PC-9 (cell line): ENCODE data around the gene CUTA. TPM values are rescaled to one million over a fixed set of nuclear protein-coding genes. Genes with fewer than 3 reads are reported as not detected.

ENCODE experiments used
- BruUV-seq: library from RNA; stranded (reverse); fragments of 400-500 nt; replicated peaks from 2 replicates; lab custom pipeline; 2021; lab: Mats Ljungman, UMichigan
- CTCF ChIA-PET: fragments of 300-600 bp; sonication (Branson Sonifier 250); formaldehyde crosslinking; loops from one replicate; lab custom pipeline; 2022; ENCODE audit warnings: antibody characterized with exemption; lab: Charles Lee
- POLR2A ChIA-PET: fragments of 300-600 bp; sonication (Branson Sonifier 250); formaldehyde crosslinking; loops from one replicate; lab custom pipeline; 2022; ENCODE audit warnings: antibody characterized with exemption; ENCODE audit not compliant: unreplicated experiment; lab: Charles Lee
- DNase-seq, 2 experiments: peaks; one replicate each; pipeline versions ENCODE4 v3.0.0 to v3.0.0-alpha.2; 2015 to 2022; ENCODE audit warnings: mixed read lengths in 1 of 2
- H2AFZ ChIP-seq: fragments of 200-600 bp; sonication (generic); 2 replicates; pipeline ENCODE4 v1.8.1; 2017; ENCODE audit warnings: antibody characterized with exemption
- H3F3A ChIP-seq: fragments of 200-600 bp; sonication (generic); 2 replicates; pipeline ENCODE4 v1.8.1; 2017; ENCODE audit warnings: antibody characterized with exemption, mild to moderate bottlenecking, low read depth; ENCODE audit not compliant: insufficient read depth
- H3K27ac ChIP-seq: fragments of 200-600 bp; sonication (generic); 2 replicates; pipeline ENCODE4 v1.6.1; 2016; ENCODE audit warnings: mixed run types
- H3K27me3 ChIP-seq: fragments of 200-600 bp; sonication (generic); 2 replicates; pipeline ENCODE4 v1.6.1; 2016; ENCODE audit warnings: low read depth, mixed run types; ENCODE audit not compliant: insufficient read depth
- H3K36me3 ChIP-seq: fragments of 200-600 bp; sonication (generic); 2 replicates; pipeline ENCODE4 v1.6.1; 2016; ENCODE audit warnings: low read depth, mixed run types
- H3K4me1 ChIP-seq: fragments of 200-600 bp; sonication (generic); replicated peaks from 2 replicates; pipeline ENCODE4 v1.6.1; 2016; ENCODE audit warnings: mixed run types; ENCODE audit not compliant: insufficient read depth
- H3K4me2 ChIP-seq: fragments of 200-600 bp; sonication (generic); 2 replicates; pipeline ENCODE4 v1.6.1; 2017; ENCODE audit warnings: mixed run types
- H3K4me3 ChIP-seq: fragments of 200-600 bp; sonication (generic); 2 replicates; pipeline ENCODE4 v1.6.1; 2016; ENCODE audit warnings: mixed run types
- H3K79me2 ChIP-seq: fragments of 200-600 bp; sonication (generic); 2 replicates; pipeline ENCODE4 v1.6.1; 2017; ENCODE audit warnings: low read depth, mixed run types
- H3K9me2 ChIP-seq: fragments of 200-600 bp; sonication (generic); 2 replicates; pipeline ENCODE4 v1.8.1; 2017; ENCODE audit warnings: mild to moderate bottlenecking; ENCODE audit not compliant: insufficient read depth
- H3K9me3 ChIP-seq: fragments of 200-600 bp; sonication (generic); 2 replicates; pipeline ENCODE4 v1.8.1; 2016; ENCODE audit warnings: low read depth; ENCODE audit not compliant: insufficient read depth
- H4K20me1 ChIP-seq: fragments of 200-600 bp; sonication (generic); 2 replicates; pipeline ENCODE4 v1.8.1; 2017; ENCODE audit not compliant: insufficient read depth
- CTCF ChIP-seq: fragments of 200-600 bp; sonication (generic); conservative IDR thresholded peaks from 2 replicates; pipeline ENCODE4 v1.6.1; 2017; ENCODE audit warnings: mixed run types, antibody characterized with exemption, mild to moderate bottlenecking, moderate library complexity
- EZH2 ChIP-seq: fragments of 200-600 bp; sonication (generic); IDR thresholded peaks from 2 replicates; pipeline ENCODE4 v1.8.0; 2017; ENCODE audit warnings: antibody characterized with exemption, low read depth
- intact Hi-C: fragments of 100-400 bp; cut with micrococcal nuclease; formaldehyde crosslinking; loops from one replicate; pipeline ENCODE4 v1.10.0; 2022; ENCODE audit not compliant: unreplicated experiment
- total RNA-seq: library from RNA; stranded (reverse); gene quantifications from 2 replicates; pipeline ENCODE4 v1.2.3, GENCODE V29; 2021

The CUTA gene
- total RNA-seq, 1 experiment from 2014 or later = 213 TPM

- BruUV-seq = no TSS peak
- ChIA-PET POLR2A (no interaction called here), CTCF (no interaction called here)
- Histone ChIP-seq H3K36me3 (no peaks in the 10 kb centered on the region), H2AFZ (no peak overlapping the region), H3K9me3 (no peaks in the 10 kb centered on the region), H3K4me2 (no peak overlapping the region), H4K20me1 (no peaks in the 10 kb centered on the region), H3K4me3 (no peak overlapping the region), H3F3A (peaks cover 4% of the 10 kb centered on the region; the same call in 1 of the 2 replicates), H3K79me2 (no peaks in the 10 kb centered on the region), H3K4me1 (no peaks in the 10 kb centered on the region), H3K27ac (no peak overlapping the region), H3K27me3 (no peaks in the 10 kb centered on the region), H3K9me2 (no peaks in the 10 kb centered on the region)
- no peak for DNase-seq
- intact Hi-C loops = no loop called here
- TF ChIP-seq CTCF (no peak), EZH2 (no peak)
Measured at GRCh38 chr6:33441457-33441856, 23.6 kb upstream of the CUTA start.

- H3K36me3 ChIP-seq = no peaks in the 10 kb centered on the region
- no peak overlapping the region for H2AFZ ChIP-seq
- no peak for DNase-seq
- TF ChIP-seq EZH2 (no peak), CTCF (no peak)
- intact Hi-C loops = no loop called here
- no peaks in the 10 kb centered on the region for H3K9me2 ChIP-seq
- H3K27me3 ChIP-seq = no peaks in the 10 kb centered on the region
- H4K20me1 ChIP-seq = no peaks in the 10 kb centered on the region
- ChIA-PET CTCF (no interaction called here), POLR2A (no interaction called here)
- no peaks in the 10 kb centered on the region for H3K9me3 ChIP-seq
- no peaks in the 10 kb centered on the region for H3K79me2 ChIP-seq
- no peaks in the 10 kb centered on the region for H3K4me1 ChIP-seq
- BruUV-seq = no TSS peak
- H3K27ac ChIP-seq = no peak overlapping the region
- no peak overlapping the region for H3K4me3 ChIP-seq
- H3K4me2 ChIP-seq = no peak overlapping the region
- H3F3A ChIP-seq = peaks cover 4% of the 10 kb centered on the region; the same call in 1 of the 2 replicates
Measured at GRCh38 chr6:33440649-33441309, 22.9 kb upstream of the CUTA start.

- no TSS peak for BruUV-seq
- no peaks in the 10 kb centered on the region for H4K20me1 ChIP-seq
- POLR2A ChIA-PET = no interaction called here
- no peaks in the 10 kb centered on the region for H3K36me3 ChIP-seq
- no peak overlapping the region for H2AFZ ChIP-seq
- no peak overlapping the region for H3K4me2 ChIP-seq
- H3K4me1 ChIP-seq = no peaks in the 10 kb centered on the region
- peaks cover 2% of the 10 kb centered on the region; the same call in 1 of the 2 replicates for H3F3A ChIP-seq
- DNase-seq = no peak
- intact Hi-C loops = no loop called here
- CTCF ChIA-PET = no interaction called here
- H3K79me2 ChIP-seq = no peaks in the 10 kb centered on the region
- no peak overlapping the region for H3K4me3 ChIP-seq
- H3K27me3 ChIP-seq = no peaks in the 10 kb centered on the region
- H3K27ac ChIP-seq = no peak overlapping the region
- H3K9me2 ChIP-seq = no peaks in the 10 kb centered on the region
- no peaks in the 10 kb centered on the region for H3K9me3 ChIP-seq
- TF ChIP-seq EZH2 = no peak
Measured at GRCh38 chr6:33439956-33440648, 22.2 kb upstream of the CUTA start.
